ENCODE results near the gene TBC1D16. TPM values are rescaled to one million over a fixed set of nuclear protein-coding genes. Genes with fewer than 3 reads are reported as not detected.

Gene TBC1D16
- total and polyA plus RNA-seq, 10 of the 15 experiments (the other 5 are each of a cell fraction or from before 2014, with no cell fraction given), result 0.01 to 0.13 (median 0.06) TPM; not detected in 3

DNA sequence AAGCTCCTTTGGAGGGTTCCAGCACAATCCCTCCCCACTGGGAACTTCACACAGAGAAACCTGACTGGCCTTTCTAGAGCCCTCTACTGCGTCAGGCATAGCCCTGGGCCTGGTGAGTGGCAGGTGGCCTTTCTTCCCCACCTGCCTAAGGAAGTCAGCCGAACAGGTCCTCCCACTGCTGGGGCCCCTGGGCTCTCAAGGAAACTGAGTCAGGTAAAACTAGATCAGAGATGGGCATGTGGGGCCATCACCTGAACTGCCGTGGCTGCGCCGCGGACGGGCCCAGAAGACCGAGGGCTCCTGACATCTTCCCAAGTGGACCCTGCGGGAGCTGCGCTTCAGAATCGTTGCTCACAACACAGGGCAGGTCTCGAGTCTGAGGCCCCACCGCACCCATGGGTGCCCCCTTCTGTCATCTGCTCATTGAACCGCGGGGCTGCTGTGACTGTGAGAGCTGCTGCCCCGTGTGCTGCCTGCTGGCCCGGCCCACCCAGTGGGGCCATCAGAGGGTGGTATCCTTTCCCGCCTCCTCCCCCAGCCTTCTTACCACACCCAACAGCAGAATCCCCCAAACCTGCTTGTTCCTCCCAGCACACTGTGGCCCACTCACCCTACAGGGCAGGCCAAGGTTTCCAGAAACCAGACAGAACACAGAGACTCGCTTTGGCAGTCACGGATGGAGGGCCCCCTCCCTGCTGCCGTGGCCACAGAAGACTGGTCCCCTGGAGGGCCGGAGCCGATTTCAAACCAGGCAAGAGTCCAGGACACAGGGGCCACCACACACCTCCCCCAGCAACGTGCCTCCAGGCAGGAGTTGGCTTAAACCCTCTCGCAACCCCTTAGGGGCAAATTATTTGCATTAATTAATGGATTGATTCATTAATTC lies 81.1 kb downstream of the TBC1D16 start (continued):
- TF ChIP-seq, protein P1, sequence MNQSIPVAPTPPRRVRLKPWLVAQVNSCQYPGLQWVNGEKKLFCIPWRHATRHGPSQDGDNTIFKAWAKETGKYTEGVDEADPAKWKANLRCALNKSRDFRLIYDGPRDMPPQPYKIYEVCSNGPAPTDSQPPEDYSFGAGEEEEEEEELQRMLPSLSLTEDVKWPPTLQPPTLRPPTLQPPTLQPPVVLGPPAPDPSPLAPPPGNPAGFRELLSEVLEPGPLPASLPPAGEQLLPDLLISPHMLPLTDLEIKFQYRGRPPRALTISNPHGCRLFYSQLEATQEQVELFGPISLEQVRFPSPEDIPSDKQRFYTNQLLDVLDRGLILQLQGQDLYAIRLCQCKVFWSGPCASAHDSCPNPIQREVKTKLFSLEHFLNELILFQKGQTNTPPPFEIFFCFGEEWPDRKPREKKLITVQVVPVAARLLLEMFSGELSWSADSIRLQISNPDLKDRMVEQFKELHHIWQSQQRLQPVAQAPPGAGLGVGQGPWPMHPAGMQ (IDR thresholded peaks at IDR 0.05; ENCODE audit: borderline replicate concordance), result no peak
- no peak for TF ChIP-seq WRNIP1 (IDR thresholded peaks at IDR 0.05; ENCODE audit: borderline replicate concordance, low read depth, low read length)
- TF ChIP-seq, protein P2, sequence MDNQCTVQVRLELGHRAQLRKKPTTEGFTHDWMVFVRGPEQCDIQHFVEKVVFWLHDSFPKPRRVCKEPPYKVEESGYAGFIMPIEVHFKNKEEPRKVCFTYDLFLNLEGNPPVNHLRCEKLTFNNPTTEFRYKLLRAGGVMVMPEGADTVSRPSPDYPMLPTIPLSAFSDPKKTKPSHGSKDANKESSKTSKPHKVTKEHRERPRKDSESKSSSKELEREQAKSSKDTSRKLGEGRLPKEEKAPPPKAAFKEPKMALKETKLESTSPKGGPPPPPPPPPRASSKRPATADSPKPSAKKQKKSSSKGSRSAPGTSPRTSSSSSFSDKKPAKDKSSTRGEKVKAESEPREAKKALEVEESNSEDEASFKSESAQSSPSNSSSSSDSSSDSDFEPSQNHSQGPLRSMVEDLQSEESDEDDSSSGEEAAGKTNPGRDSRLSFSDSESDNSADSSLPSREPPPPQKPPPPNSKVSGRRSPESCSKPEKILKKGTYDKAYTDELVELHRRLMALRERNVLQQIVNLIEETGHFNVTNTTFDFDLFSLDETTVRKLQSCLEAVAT (IDR thresholded peaks at IDR 0.05), result no peak
- TF ChIP-seq ETV6 (conservative IDR thresholded peaks at IDR 0.05 in 1 of 2, IDR thresholded peaks at IDR 0.05 in 1 of 2; ENCODE audit: borderline replicate concordance in 1 of 2, low read depth in 1 of 2), result no peak
- TF ChIP-seq, protein P3, sequence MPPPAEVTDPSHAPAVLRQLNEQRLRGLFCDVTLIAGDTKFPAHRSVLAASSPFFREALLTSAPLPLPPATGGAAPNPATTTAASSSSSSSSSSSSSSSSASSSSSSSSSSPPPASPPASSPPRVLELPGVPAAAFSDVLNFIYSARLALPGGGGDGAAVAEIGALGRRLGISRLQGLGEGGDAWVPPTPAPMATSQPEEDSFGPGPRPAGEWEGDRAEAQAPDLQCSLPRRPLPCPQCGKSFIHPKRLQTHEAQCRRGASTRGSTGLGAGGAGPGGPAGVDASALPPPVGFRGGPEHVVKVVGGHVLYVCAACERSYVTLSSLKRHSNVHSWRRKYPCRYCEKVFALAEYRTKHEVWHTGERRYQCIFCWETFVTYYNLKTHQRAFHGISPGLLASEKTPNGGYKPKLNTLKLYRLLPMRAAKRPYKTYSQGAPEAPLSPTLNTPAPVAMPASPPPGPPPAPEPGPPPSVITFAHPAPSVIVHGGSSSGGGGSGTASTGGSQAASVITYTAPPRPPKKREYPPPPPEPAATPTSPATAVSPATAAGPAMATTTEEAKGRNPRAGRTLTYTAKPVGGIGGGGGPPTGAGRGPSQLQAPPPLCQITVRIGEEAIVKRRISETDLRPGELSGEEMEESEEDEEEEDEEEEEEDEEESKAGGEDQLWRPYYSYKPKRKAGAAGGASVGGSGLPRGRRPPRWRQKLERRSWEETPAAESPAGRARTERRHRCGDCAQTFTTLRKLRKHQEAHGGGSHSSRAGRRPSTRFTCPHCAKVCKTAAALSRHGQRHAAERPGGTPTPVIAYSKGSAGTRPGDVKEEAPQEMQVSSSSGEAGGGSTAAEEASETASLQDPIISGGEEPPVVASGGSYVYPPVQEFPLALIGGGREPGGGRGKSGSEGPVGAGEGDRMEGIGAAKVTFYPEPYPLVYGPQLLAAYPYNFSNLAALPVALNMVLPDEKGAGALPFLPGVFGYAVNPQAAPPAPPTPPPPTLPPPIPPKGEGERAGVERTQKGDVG (CRISPR knock-in tag; IDR thresholded peaks at IDR 0.05), result no peak
- TF ChIP-seq, protein P4, sequence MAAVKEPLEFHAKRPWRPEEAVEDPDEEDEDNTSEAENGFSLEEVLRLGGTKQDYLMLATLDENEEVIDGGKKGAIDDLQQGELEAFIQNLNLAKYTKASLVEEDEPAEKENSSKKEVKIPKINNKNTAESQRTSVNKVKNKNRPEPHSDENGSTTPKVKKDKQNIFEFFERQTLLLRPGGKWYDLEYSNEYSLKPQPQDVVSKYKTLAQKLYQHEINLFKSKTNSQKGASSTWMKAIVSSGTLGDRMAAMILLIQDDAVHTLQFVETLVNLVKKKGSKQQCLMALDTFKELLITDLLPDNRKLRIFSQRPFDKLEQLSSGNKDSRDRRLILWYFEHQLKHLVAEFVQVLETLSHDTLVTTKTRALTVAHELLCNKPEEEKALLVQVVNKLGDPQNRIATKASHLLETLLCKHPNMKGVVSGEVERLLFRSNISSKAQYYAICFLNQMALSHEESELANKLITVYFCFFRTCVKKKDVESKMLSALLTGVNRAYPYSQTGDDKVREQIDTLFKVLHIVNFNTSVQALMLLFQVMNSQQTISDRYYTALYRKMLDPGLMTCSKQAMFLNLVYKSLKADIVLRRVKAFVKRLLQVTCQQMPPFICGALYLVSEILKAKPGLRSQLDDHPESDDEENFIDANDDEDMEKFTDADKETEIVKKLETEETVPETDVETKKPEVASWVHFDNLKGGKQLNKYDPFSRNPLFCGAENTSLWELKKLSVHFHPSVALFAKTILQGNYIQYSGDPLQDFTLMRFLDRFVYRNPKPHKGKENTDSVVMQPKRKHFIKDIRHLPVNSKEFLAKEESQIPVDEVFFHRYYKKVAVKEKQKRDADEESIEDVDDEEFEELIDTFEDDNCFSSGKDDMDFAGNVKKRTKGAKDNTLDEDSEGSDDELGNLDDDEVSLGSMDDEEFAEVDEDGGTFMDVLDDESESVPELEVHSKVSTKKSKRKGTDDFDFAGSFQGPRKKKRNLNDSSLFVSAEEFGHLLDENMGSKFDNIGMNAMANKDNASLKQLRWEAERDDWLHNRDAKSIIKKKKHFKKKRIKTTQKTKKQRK (IDR thresholded peaks at IDR 0.05; ENCODE audit: low read depth, low read length), result no peak
- TF ChIP-seq TCF3 (IDR thresholded peaks at IDR 0.05; ENCODE audit: borderline replicate concordance, insufficient read depth, low read depth, low read length), result no peak
- TF ChIP-seq NFIC (IDR thresholded peaks at IDR 0.05; ENCODE audit: low read depth, low read length), result no peak
- TF ChIP-seq ZNF622 (IDR thresholded peaks at IDR 0.05), result no peak
- TF ChIP-seq, protein P5, sequence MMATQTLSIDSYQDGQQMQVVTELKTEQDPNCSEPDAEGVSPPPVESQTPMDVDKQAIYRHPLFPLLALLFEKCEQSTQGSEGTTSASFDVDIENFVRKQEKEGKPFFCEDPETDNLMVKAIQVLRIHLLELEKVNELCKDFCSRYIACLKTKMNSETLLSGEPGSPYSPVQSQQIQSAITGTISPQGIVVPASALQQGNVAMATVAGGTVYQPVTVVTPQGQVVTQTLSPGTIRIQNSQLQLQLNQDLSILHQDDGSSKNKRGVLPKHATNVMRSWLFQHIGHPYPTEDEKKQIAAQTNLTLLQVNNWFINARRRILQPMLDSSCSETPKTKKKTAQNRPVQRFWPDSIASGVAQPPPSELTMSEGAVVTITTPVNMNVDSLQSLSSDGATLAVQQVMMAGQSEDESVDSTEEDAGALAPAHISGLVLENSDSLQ (IDR thresholded peaks at IDR 0.05), result no peak
- TF ChIP-seq NR2F1 (conservative IDR thresholded peaks at IDR 0.05), result no peak
- no peak for TF ChIP-seq NFYA (IDR thresholded peaks at IDR 0.05; ENCODE audit: borderline replicate concordance, low read depth, low read length)

Measured in GM12878 (cell line).